Transverse colon (tissue), 4 donors: ENCODE measurements around the gene CLIC5. TPM values are rescaled to one million over a fixed set of nuclear protein-coding genes. Genes with fewer than 3 reads are reported as not detected.
"Not testable (repeated sequence)": the region's sequence is repeated elsewhere in the genome, so short reads cannot be mapped to it uniquely, and the experiment has no call there.

Experiments
- DNase-seq: peaks from one replicate; pipeline ENCODE4 v3.0.0-alpha.2; 2019
- H3K27ac ChIP-seq, 4 donors: fragments of 200-600 bp; sonication (generic); 2 replicates each; pipeline ENCODE4 v1.5.1; 2016 to 2018; ENCODE audit warnings: inconsistent platforms in 4 of 4
- H3K27me3 ChIP-seq: fragments of 200-600 bp; sonication (generic); 2 replicates; pipeline ENCODE4 v1.5.1; 2017; ENCODE audit warnings: inconsistent platforms
- H3K36me3 ChIP-seq, 4 donors: fragments of 200-600 bp; sonication (generic); 2 replicates each; pipeline ENCODE4 v1.5.1; 2017 to 2019; ENCODE audit warnings: inconsistent platforms in 4 of 4
- H3K4me1 ChIP-seq, 4 donors: fragments of 200-600 bp; sonication (generic); 2 replicates each; pipeline ENCODE4 v1.5.1; 2017 to 2020; ENCODE audit warnings: inconsistent platforms in 4 of 4
- H3K4me3 ChIP-seq, 4 donors: fragments of 200-600 bp; sonication (generic); 1 replicate in 1 of 4; 2 replicates in 3 of 4; pipeline versions ENCODE4 v1.5.1 to v1.6.1; 2017 to 2019; ENCODE audit warnings: inconsistent platforms in 4 of 4
- H3K9me3 ChIP-seq, 2 donors: fragments of 200-600 bp; sonication (generic); 2 replicates each; pipeline ENCODE4 v1.5.1; 2017 to 2019; ENCODE audit warnings: inconsistent platforms in 2 of 2
- CTCF ChIP-seq, 5 experiments: fragments of 200-600 bp in 3 of 5; fragments of 450-650 bp in 2 of 5; sonication (generic) in 3 of 5; IDR thresholded peaks; 1 replicate in 2 of 5; 2 replicates in 3 of 5; pipeline ENCODE4 v1.5.1; 2016 to 2017; ENCODE audit warnings: antibody characterized with exemption in 5 of 5, inconsistent platforms in 3 of 5, mild to moderate bottlenecking in 2 of 5, moderate library complexity in 1 of 5
- EP300 ChIP-seq: sonication (generic); formaldehyde crosslinking; IDR thresholded peaks from one replicate; pipeline ENCODE4 v1.6.1; 2017; ENCODE audit warnings: antibody characterized with exemption, low read depth
- POLR2A ChIP-seq: fragments of 450-650 bp; IDR thresholded peaks from one replicate; pipeline ENCODE4 v1.6.1; 2016; ENCODE audit warnings: antibody characterized with exemption, mild to moderate bottlenecking, moderate library complexity
- POLR2AphosphoS5 ChIP-seq, 3 donors: sonication (generic); formaldehyde crosslinking; IDR thresholded peaks; one replicate each; pipeline ENCODE4 v1.6.1; 2016; ENCODE audit warnings: antibody characterized with exemption in 3 of 3
- WGBS, 2 donors: methylation state at CpG; one replicate each; pipeline ENCODE4 v1.1.5; 2018; ENCODE audit warnings: low coverage in 1 of 2; 5-methylcytosine and 5-hydroxymethylcytosine counted together
- in situ Hi-C, 4 donors: fragments of 200-750 bp; cut with MboI; loops; one replicate each; pipeline versions ENCODE4 v1.15.0 to v1.15.1; 2017; ENCODE audit warnings: low sequenced_read_pairs in 3 of 4, low pct_ligation_motif_present in 1 of 4, low pct_unique_long_range_greater_than_20kb in 1 of 4
- intact Hi-C: fragments of 100-400 bp; cut with DNase I; formaldehyde crosslinking; loops from one replicate; pipeline ENCODE4 v1.15.1; 2023; ENCODE audit warnings: low total_unique reads
- total RNA-seq, 4 donors: library from RNA; depleted of rRNA; stranded (reverse); fragments of >200 nt; gene quantifications; one replicate each; pipeline ENCODE4 v1.1.0, GENCODE V29; 2016

CLIC5 gene
- total RNA-seq, 4 donors from 2014 or later = 5.0 to 222 (median 149) TPM

GRCh38 chr6:45927421-45928320, 88.0 kb downstream of the CLIC5 start:
- intact Hi-C loops = no loop called here
- Histone ChIP-seq H3K36me3 (no peaks in the 10 kb centered on the region), H3K4me3 (no peak overlapping the region), H3K4me1 (peaks cover 0 to 14% (median 0%) of the 10 kb centered on the region in 4 donors), H3K27ac (no peak overlapping the region), H3K27me3 (no peaks in the 10 kb centered on the region), H3K9me3 (no peaks in the 10 kb centered on the region)
- 81 to 88% methylated on average over 6 to 9 of the region's 9 CpGs for WGBS, 2 donors
- in situ Hi-C loops = loop anchor here in 1 of 4 donors (25.0 kb wide), 1 partner anchor 485 kb away; no protein-coding TSS in a partner anchor
- TF ChIP-seq POLR2A = no peak
- TF ChIP-seq CTCF (IDR thresholded peaks at IDR 0.05) = no peak
- TF ChIP-seq POLR2AphosphoS5 (IDR thresholded peaks at IDR 0.05) = no peak
- no peak for DNase-seq

GRCh38 chr6:45926423-45926822, 89.2 kb downstream of the CLIC5 start:
- H3K27ac ChIP-seq, intact Hi-C loops: not testable (repeated sequence)

GRCh38 chr6:45924763-45925342, 90.8 kb downstream of the CLIC5 start:
- H3K36me3 ChIP-seq = no peaks in the 10 kb centered on the region
- H3K9me3 ChIP-seq = no peaks in the 10 kb centered on the region
- H3K4me1 ChIP-seq = peaks cover 0 to 8% (median 0%) of the 10 kb centered on the region in 4 donors
- no peaks in the 10 kb centered on the region for H3K27me3 ChIP-seq
- no peak overlapping the region for H3K27ac ChIP-seq
- DNase-seq = no peak
- TF ChIP-seq POLR2A = no peak
- no peak for TF ChIP-seq POLR2AphosphoS5 (IDR thresholded peaks at IDR 0.05)
- TF ChIP-seq CTCF (IDR thresholded peaks at IDR 0.05) = no peak
- no peak for TF ChIP-seq EP300
- intact Hi-C loops (no loop called here), in situ Hi-C loops (loop anchor here (25.0 kb wide), 4 partner anchors 487 to 1438 kb away; no protein-coding TSS in a partner anchor)
- 75 to 88% methylated on average over 6 of the region's 6 CpGs for WGBS, 2 donors
- H3K4me3 ChIP-seq = no peak overlapping the region

More at GRCh38 chr6:45926423-45926822, 89.2 kb downstream of the CLIC5 start:
- peak in 1 of 5 experiments; percentile 3 for TF ChIP-seq CTCF (IDR thresholded peaks at IDR 0.05)
- peaks cover 0 to 20% (median 0%) of the 10 kb centered on the region in 4 donors for H3K4me1 ChIP-seq
- not testable (repeated sequence) for H3K4me3 ChIP-seq, H3K27me3 ChIP-seq, DNase-seq, H3K9me3 ChIP-seq, H3K36me3 ChIP-seq
- in situ Hi-C loops = loop anchor here in 1 of 4 donors (25.0 kb wide), 1 partner anchor 486 kb away; no protein-coding TSS in a partner anchor
- 90% methylated on average over 2 to 8 of the region's 8 CpGs for WGBS, 2 donors

- H3K36me3 ChIP-seq = no peaks in the 10 kb centered on the region
- H3K4me1 ChIP-seq = peaks cover 0 to 8% (median 0%) of the 10 kb centered on the region in 4 donors
- no peak overlapping the region for H3K4me3 ChIP-seq
- WGBS, 2 donors = 40 to 58% methylated on average over 1 to 5 of the region's 5 CpGs
- no peaks in the 10 kb centered on the region for H3K27me3 ChIP-seq
- H3K9me3 ChIP-seq = no peaks in the 10 kb centered on the region
- in situ Hi-C loops (loop anchor here (25.0 kb wide), 3 partner anchors 1262 to 1437 kb away; no protein-coding TSS in a partner anchor), intact Hi-C loops (no loop called here)
- TF ChIP-seq EP300 = no peak
- TF ChIP-seq POLR2AphosphoS5 (IDR thresholded peaks at IDR 0.05) = no peak
- TF ChIP-seq CTCF (IDR thresholded peaks at IDR 0.05) = no peak
- TF ChIP-seq POLR2A = no peak
- DNase-seq = no peak
- H3K27ac ChIP-seq = no peak overlapping the region
These were observed 91.7 kb downstream of the CLIC5 start for GRCh38 chr6:45923831-45924391.
